HUES64 (cell line): ENCODE results near the gene DPH1.

Experiments
- H3K27ac ChIP-seq: 2 replicates; pipeline ENCODE4 v1.7.0; 2013; ENCODE audit warnings: low read depth, low read length, inconsistent platforms
- H3K27me3 ChIP-seq: 2 replicates; pipeline ENCODE4 v1.6.1; 2013; ENCODE audit warnings: mild to moderate bottlenecking, low read length; ENCODE audit not compliant: insufficient read depth
- H3K36me3 ChIP-seq: 2 replicates; pipeline ENCODE4 v1.6.1; 2013; ENCODE audit warnings: mild to moderate bottlenecking, low read length; ENCODE audit not compliant: insufficient read depth
- H3K4me1 ChIP-seq: 2 replicates; pipeline ENCODE4 v1.6.1; 2013; ENCODE audit warnings: mild to moderate bottlenecking, low read length, moderate library complexity; ENCODE audit not compliant: insufficient read depth
- H3K4me3 ChIP-seq: 2 replicates; pipeline ENCODE4 v1.5.1; 2013; ENCODE audit warnings: mild to moderate bottlenecking, low read length, moderate library complexity
- H3K9ac ChIP-seq: 2 replicates; pipeline ENCODE4 v1.6.1; 2013; ENCODE audit warnings: mild to moderate bottlenecking, low read depth, low read length
- H3K9me3 ChIP-seq: 2 replicates; pipeline ENCODE4 v1.6.1; 2013; ENCODE audit warnings: low read depth, low read length; ENCODE audit not compliant: insufficient read depth
- WGBS: fragments of 150-250, 120-280 bp; methylation state at CpG from one replicate; pipeline ENCODE4 v1.1.7; 2013; ENCODE audit warnings: missing lambda C conversion rate; 5-methylcytosine and 5-hydroxymethylcytosine counted together

Gene DPH1

DNA sequence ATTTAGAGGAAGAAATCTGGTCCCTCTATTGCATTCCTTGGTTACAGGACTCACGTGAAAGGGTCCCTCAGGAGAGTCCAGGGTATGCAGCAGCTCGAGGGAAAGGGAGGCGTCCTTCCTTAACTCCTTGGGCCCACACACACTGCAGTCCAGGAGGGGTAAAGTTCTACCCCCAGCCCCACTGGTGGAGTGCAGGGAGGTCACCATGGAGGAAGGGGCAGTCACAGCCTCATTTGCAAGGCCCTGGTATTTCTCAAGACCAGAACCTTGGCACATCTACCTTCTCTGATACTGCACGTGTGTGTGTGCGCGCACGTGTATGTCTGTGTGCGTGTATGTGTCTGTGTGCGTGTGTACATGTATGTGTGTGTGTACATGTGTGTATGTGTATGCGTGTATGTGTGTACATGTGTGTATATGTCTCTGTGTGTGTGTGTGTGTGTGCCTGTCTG lies 36.0 kb downstream of the DPH1 start:
- Histone ChIP-seq H3K27me3 (peaks cover 4% of the 10 kb centered on the region; the same call in 1 of the 2 replicates), H3K4me1 (peaks cover 11% of the 10 kb centered on the region), H3K9ac (no peak overlapping the region), H3K36me3 (peaks cover 3% of the 10 kb centered on the region; the same call in 1 of the 2 replicates), H3K9me3 (no peaks in the 10 kb centered on the region), H3K27ac (no peak overlapping the region), H3K4me3 (no peak overlapping the region)
- 94% methylated on average over 10 of the region's 10 CpGs for WGBS

GRCh38 chr17:2067048-2067561 lies 37.2 kb downstream of the DPH1 start:
- Histone ChIP-seq H3K9me3 (no peaks in the 10 kb centered on the region), H3K27ac (no peak overlapping the region), H3K4me1 (peaks cover 11% of the 10 kb centered on the region), H3K9ac (no peak overlapping the region), H3K4me3 (no peak overlapping the region), H3K27me3 (no peaks in the 10 kb centered on the region), H3K36me3 (peaks cover 8% of the 10 kb centered on the region; the same call in 1 of the 2 replicates)
- WGBS: 94% methylated on average over 14 of the region's 14 CpGs

DNA sequence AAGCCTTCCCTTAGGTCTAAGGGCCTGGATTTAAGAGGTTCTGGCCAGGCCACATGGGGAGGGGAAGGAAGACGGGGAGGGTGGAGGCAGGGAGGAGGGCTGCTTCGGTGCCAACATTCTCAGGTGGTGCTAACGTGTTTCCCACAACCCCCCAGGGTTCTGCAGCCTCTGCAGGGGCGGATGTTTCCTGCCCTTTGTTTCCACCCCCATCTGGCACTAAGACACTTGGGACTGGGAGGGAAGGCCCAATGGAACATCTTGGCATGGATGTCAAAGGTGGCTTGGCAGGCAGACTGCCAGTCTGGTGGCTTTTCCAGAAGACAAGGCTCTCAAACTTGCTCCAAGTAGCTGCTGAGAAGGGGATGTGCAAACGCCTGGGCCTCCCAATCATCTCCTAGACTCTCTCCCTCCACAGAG lies 37.7 kb downstream of the DPH1 start:
- no peaks in the 10 kb centered on the region for H3K9me3 ChIP-seq
- H3K4me1 ChIP-seq: peaks cover 11% of the 10 kb centered on the region
- no peaks in the 10 kb centered on the region for H3K27me3 ChIP-seq
- WGBS: 78% methylated on average over 5 of the region's 5 CpGs
- no peak overlapping the region for H3K27ac ChIP-seq
- H3K9ac ChIP-seq: no peak overlapping the region
- peaks cover 13% of the 10 kb centered on the region; the same call in 1 of the 2 replicates for H3K36me3 ChIP-seq
- H3K4me3 ChIP-seq: no peak overlapping the region

GRCh38 chr17:2068031-2068518 lies 38.1 kb downstream of the DPH1 start:
- Histone ChIP-seq H3K4me1 (peaks cover 7% of the 10 kb centered on the region; the same call in 1 of the 2 replicates), H3K27ac (no peak overlapping the region), H3K4me3 (no peak overlapping the region), H3K9me3 (no peaks in the 10 kb centered on the region), H3K36me3 (peaks cover 13% of the 10 kb centered on the region; the same call in 1 of the 2 replicates), H3K9ac (no peak overlapping the region), H3K27me3 (no peaks in the 10 kb centered on the region)
- WGBS: 91% methylated on average over 6 of the region's 6 CpGs

GRCh38 chr17:2068519-2069051 lies 38.6 kb downstream of the DPH1 start:
- 86% methylated on average over 15 of the region's 15 CpGs for WGBS
- H3K9me3 ChIP-seq: no peaks in the 10 kb centered on the region
- H3K9ac ChIP-seq: no peak overlapping the region
- H3K4me1 ChIP-seq: peaks cover 2% of the 10 kb centered on the region; the same call in 1 of the 2 replicates
- no peaks in the 10 kb centered on the region for H3K27me3 ChIP-seq
- no peak overlapping the region for H3K27ac ChIP-seq
- H3K4me3 ChIP-seq: no peak overlapping the region
- H3K36me3 ChIP-seq: peaks cover 13% of the 10 kb centered on the region; the same call in 1 of the 2 replicates

DNA sequence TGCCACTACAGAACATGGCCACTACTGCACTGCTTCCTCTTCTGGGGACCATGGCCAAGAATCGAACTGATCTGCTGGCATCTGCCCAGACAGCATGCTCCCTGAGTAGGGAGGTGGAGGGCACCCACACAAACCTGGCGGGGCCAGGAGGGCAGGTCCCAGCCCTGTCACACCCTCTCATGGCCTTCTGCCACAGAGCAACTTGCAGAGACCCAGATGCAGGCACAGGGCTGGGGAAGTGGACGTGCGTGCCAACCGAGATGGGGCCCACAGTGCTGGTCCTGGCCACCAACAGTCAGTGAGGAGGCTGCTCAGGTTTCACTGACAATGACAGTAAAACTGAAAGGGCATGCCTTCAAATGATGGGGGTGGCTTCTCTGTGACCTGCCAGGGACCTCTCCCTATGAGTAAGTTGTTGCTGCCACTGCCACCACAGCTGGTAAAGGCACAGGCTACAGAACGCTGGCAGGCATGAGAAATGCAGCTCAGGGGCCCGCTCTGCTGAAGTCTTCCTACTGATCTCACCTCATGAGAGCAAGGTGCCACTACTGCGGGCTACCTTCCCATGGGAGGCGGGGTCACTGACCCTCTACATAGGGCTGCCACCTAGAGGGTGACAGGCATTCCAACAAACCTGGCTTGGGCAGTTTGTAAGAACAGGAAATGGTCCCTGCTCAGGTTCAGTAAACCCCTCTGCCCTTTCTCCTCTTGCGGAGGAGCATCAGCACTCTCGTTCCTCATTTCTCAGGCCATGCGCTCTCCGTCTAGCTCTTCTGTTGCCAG lies 40.5 kb downstream of the DPH1 start:
- 82% methylated on average over 13 of the region's 13 CpGs for WGBS
- H3K9ac ChIP-seq: no peak overlapping the region
- H3K4me3 ChIP-seq: no peak overlapping the region
- peaks cover 13% of the 10 kb centered on the region; the same call in 1 of the 2 replicates for H3K36me3 ChIP-seq
- H3K27ac ChIP-seq: no peak overlapping the region
- H3K27me3 ChIP-seq: no peaks in the 10 kb centered on the region
- H3K4me1 ChIP-seq: peaks cover 2% of the 10 kb centered on the region; the same call in 1 of the 2 replicates
- H3K9me3 ChIP-seq: no peaks in the 10 kb centered on the region

GRCh38 chr17:2071024-2071385 lies 41.1 kb downstream of the DPH1 start:
- Histone ChIP-seq H3K9me3 (no peaks in the 10 kb centered on the region), H3K27ac (no peak overlapping the region), H3K27me3 (no peaks in the 10 kb centered on the region), H3K4me3 (no peak overlapping the region), H3K4me1 (peaks cover 5% of the 10 kb centered on the region; the same call in 1 of the 2 replicates), H3K9ac (no peak overlapping the region), H3K36me3 (peaks cover 13% of the 10 kb centered on the region; the same call in 1 of the 2 replicates)
- WGBS: 93% methylated on average over 6 of the region's 6 CpGs

DNA sequence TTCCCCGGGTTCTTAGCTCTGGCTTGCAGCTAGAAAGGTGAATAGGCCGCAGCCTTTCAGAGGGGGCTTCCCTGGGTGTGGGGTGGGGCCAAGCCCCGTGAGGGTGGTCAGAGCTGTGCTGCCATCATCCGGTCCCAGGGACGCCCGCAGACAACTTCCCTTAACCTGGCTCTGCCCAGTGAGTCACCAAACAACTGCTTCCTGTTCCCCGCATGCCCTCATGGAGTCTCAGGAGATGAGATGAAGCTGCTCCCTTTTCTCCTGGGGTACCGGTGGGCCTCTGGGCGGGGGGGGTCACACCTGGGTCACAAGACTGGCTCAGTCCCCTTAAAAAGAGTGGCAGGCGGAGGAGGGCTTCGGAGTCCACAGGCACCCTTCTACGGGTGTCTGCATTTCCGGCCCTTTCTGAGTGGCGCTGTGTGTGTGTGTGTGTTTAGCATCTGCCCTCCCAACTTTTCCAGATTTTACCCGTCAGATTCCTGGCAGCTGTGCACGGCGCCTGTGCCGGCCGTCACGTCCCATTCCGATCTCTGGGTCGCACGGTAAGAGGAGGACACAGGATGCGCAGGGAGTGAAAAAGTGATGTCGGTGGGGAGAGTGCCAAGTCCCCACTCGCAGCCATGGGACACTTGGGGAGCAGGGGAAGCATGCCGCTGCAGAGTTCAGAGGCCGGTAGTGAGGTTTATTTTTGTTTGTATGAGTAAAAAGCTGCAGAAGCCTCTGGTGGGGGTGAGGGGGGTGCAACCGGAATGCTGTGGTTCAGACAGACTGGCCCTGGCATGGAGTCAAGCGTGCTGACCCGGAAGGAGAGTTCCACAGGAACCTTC lies 41.7 kb downstream of the DPH1 start:
- peaks cover 16% of the 10 kb centered on the region; the same call in 1 of the 2 replicates for H3K36me3 ChIP-seq
- 92% methylated on average over 31 of the region's 31 CpGs for WGBS
- H3K27me3 ChIP-seq: no peaks in the 10 kb centered on the region
- H3K9me3 ChIP-seq: no peaks in the 10 kb centered on the region
- no peak overlapping the region for H3K9ac ChIP-seq
- no peak overlapping the region for H3K27ac ChIP-seq
- peaks cover 5% of the 10 kb centered on the region; the same call in 1 of the 2 replicates for H3K4me1 ChIP-seq
- no peak overlapping the region for H3K4me3 ChIP-seq

GRCh38 chr17:2074919-2075318 lies 45.0 kb downstream of the DPH1 start:
- H3K9ac ChIP-seq: no peak overlapping the region
- H3K27me3 ChIP-seq: no peaks in the 10 kb centered on the region
- H3K9me3 ChIP-seq: no peaks in the 10 kb centered on the region
- 83% methylated on average over 10 of the region's 10 CpGs for whole genome bisulfite sequencing
- H3K27ac ChIP-seq: no peak overlapping the region
- peaks cover 27% of the 10 kb centered on the region for H3K36me3 ChIP-seq
- no peak overlapping the region for H3K4me3 ChIP-seq
- H3K4me1 ChIP-seq: peaks cover 5% of the 10 kb centered on the region; the same call in 1 of the 2 replicates

GRCh38 chr17:2075336-2076086 lies 45.6 kb downstream of the DPH1 start:
- Histone ChIP-seq H3K9ac (no peak overlapping the region), H3K27ac (no peak overlapping the region), H3K4me1 (peaks cover 5% of the 10 kb centered on the region; the same call in 1 of the 2 replicates), H3K4me3 (no peak overlapping the region), H3K36me3 (peaks cover 29% of the 10 kb centered on the region), H3K27me3 (no peaks in the 10 kb centered on the region), H3K9me3 (no peaks in the 10 kb centered on the region)
- WGBS: 89% methylated on average over 12 of the region's 13 CpGs
